Measurements from ENCODE around the gene SPRR2A.

DNA sequence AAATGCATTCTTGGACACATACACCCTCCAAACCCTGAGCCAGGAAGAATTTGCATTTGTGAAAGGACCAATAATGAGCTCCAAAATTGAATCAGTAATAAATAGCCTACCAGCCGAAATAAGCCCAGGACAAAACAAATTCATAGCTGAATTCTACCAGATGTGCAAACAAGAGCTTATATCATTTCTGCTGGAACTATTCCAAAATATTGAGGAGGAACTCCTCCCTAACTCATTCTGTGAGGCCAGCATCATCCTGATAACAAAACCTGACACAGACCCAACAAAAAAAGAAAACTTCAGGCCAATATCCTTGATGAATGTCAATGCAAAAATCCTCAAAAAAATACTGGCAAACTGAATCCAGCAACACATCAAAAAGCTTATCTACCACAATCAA lies 30.3 kb upstream of the SPRR2A start:
- TF ChIP-seq, protein P1, sequence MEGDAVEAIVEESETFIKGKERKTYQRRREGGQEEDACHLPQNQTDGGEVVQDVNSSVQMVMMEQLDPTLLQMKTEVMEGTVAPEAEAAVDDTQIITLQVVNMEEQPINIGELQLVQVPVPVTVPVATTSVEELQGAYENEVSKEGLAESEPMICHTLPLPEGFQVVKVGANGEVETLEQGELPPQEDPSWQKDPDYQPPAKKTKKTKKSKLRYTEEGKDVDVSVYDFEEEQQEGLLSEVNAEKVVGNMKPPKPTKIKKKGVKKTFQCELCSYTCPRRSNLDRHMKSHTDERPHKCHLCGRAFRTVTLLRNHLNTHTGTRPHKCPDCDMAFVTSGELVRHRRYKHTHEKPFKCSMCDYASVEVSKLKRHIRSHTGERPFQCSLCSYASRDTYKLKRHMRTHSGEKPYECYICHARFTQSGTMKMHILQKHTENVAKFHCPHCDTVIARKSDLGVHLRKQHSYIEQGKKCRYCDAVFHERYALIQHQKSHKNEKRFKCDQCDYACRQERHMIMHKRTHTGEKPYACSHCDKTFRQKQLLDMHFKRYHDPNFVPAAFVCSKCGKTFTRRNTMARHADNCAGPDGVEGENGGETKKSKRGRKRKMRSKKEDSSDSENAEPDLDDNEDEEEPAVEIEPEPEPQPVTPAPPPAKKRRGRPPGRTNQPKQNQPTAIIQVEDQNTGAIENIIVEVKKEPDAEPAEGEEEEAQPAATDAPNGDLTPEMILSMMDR (IDR thresholded peaks at IDR 0.05; ENCODE audit: low read depth, low read length) = no peak
- TF ChIP-seq, protein P2, sequence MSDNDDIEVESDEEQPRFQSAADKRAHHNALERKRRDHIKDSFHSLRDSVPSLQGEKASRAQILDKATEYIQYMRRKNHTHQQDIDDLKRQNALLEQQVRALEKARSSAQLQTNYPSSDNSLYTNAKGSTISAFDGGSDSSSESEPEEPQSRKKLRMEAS (IDR thresholded peaks at IDR 0.05; ENCODE audit: low read depth, low read length) = no peak
- no peak for TF ChIP-seq POLR2A (IDR thresholded peaks at IDR 0.05; ENCODE audit: extremely low read depth, insufficient read length)

Data from NB4 (cell line).